Fibroblast of villous mesenchyme (primary cell): Measurements from ENCODE around the gene WNT7A. TPM values are rescaled to one million over a fixed set of nuclear protein-coding genes. Genes with fewer than 3 reads are reported as not detected.

Experiments used
- DNase-seq: peaks from one replicate; pipeline ENCODE4 v3.0.0-alpha.2; 2010; ENCODE audit warnings: low read depth
- H3K4me3 ChIP-seq: 2 replicates; pipeline ENCODE4 v1.5.1; 2011; ENCODE audit warnings: low read depth, mild to moderate bottlenecking, low read length
- CTCF ChIP-seq: IDR thresholded peaks from 2 replicates; pipeline ENCODE4 v1.5.1; 2012; ENCODE audit warnings: low read depth, mild to moderate bottlenecking, low read length; ENCODE audit not compliant: insufficient read depth
- total RNA-seq: library from RNA; depleted of rRNA; stranded (reverse); fragments of >200 nt; gene quantifications from 2 replicates; pipeline ENCODE4 v1.2.3, GENCODE V29; 2012

Gene WNT7A
- total RNA-seq, 1 donor = not detected

- H3K4me3 ChIP-seq = no peak overlapping the region
- TF ChIP-seq CTCF = no peak
- no peak for DNase-seq
Measured at GRCh38 chr3:13792051-13792490, 87.8 kb downstream of the WNT7A start.

GRCh38 chr3:13791198-13792050, 88.4 kb downstream of the WNT7A start:
- no peak overlapping the region for H3K4me3 ChIP-seq
- DNase-seq = no peak
- TF ChIP-seq CTCF = no peak

- no peak for TF ChIP-seq CTCF
- DNase-seq = no peak
- no peak overlapping the region for H3K4me3 ChIP-seq
Measured at GRCh38 chr3:13790376-13791197, 89.3 kb downstream of the WNT7A start.

GRCh38 chr3:13788522-13789424, 91.1 kb downstream of the WNT7A start:
- no peak overlapping the region for H3K4me3 ChIP-seq
- TF ChIP-seq CTCF = no peak
- no peak for DNase-seq

GRCh38 chr3:13787533-13788132, 92.2 kb downstream of the WNT7A start:
- no peak overlapping the region for H3K4me3 ChIP-seq
- no peak for DNase-seq
- TF ChIP-seq CTCF = no peak

- no peak overlapping the region for H3K4me3 ChIP-seq
- TF ChIP-seq CTCF = no peak
- DNase-seq = no peak
Measured at GRCh38 chr3:13786811-13787210, 93.1 kb downstream of the WNT7A start.
